Thyroid gland (tissue), 4 donors: Measurements from ENCODE around the gene PTPRN2.

Source experiments
- POLR2A ChIP-seq, 2 donors: fragments of 450-650 bp; IDR thresholded peaks; one replicate each; pipeline ENCODE4 v1.6.1; 2017; ENCODE audit warnings: antibody characterized with exemption in 2 of 2, mild to moderate bottlenecking in 2 of 2, moderate library complexity in 1 of 2
- TF ChIP-seq, protein P1 (sequence below), 6 experiments: fragments of 200-600 bp in 3 of 6; fragments of 450-650 bp in 3 of 6; sonication (generic) in 3 of 6; IDR thresholded peaks; one replicate each; pipeline ENCODE4 v1.5.1; 2016 to 2019; ENCODE audit warnings: antibody characterized with exemption in 6 of 6, mild to moderate bottlenecking in 2 of 6, inconsistent platforms in 1 of 6, moderate library complexity in 1 of 6

DNA sequence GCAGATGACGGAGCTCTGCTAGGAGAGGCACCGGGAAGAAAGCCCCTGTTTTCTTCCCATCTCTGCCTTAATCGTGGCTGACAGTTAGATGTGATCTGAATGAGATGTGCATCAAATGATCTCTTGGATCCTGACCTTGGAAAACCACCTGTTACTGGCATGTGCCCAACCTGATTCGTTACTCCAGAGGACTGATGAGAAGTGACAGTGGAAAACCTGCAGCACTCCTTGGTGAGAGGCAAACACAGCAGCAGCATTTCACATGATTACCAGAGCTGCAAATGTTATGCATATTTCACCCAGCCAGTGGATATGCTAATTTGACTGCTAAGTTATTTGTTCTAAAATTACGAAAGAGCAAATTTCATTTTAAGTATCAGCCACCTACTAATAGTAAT is 95.3 kb downstream of the PTPRN2 start:
- no peak for TF ChIP-seq POLR2A (IDR thresholded peaks at IDR 0.05)
- TF ChIP-seq, protein P1, sequence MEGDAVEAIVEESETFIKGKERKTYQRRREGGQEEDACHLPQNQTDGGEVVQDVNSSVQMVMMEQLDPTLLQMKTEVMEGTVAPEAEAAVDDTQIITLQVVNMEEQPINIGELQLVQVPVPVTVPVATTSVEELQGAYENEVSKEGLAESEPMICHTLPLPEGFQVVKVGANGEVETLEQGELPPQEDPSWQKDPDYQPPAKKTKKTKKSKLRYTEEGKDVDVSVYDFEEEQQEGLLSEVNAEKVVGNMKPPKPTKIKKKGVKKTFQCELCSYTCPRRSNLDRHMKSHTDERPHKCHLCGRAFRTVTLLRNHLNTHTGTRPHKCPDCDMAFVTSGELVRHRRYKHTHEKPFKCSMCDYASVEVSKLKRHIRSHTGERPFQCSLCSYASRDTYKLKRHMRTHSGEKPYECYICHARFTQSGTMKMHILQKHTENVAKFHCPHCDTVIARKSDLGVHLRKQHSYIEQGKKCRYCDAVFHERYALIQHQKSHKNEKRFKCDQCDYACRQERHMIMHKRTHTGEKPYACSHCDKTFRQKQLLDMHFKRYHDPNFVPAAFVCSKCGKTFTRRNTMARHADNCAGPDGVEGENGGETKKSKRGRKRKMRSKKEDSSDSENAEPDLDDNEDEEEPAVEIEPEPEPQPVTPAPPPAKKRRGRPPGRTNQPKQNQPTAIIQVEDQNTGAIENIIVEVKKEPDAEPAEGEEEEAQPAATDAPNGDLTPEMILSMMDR (IDR thresholded peaks at IDR 0.05), result no peak
